HCT116 (cell line): Measurements from ENCODE around the gene MYEOV.

Experiments used
- ELF1 ChIP-seq: IDR thresholded peaks from 2 replicates; pipeline ENCODE4 v1.6.1; 2012; ENCODE audit warnings: low read depth, borderline replicate concordance
- YY1 ChIP-seq: IDR thresholded peaks from 2 replicates; pipeline ENCODE4 v1.6.1; 2011; ENCODE audit warnings: low read length, low read depth, moderate library complexity, mild to moderate bottlenecking; ENCODE audit not compliant: insufficient replicate concordance; ENCODE audit errors: extremely low read depth
- ZNF274 ChIP-seq: fragments of 200-500 bp; sonication (Bioruptor generic); IDR thresholded peaks from 2 replicates; pipeline ENCODE4 v1.6.1; 2014; ENCODE audit warnings: mild to moderate bottlenecking, low read depth, low read length, inconsistent platforms
- TF ChIP-seq, protein P1 (sequence below): IDR thresholded peaks from 2 replicates; pipeline ENCODE4 v1.6.1; 2012

DNA sequence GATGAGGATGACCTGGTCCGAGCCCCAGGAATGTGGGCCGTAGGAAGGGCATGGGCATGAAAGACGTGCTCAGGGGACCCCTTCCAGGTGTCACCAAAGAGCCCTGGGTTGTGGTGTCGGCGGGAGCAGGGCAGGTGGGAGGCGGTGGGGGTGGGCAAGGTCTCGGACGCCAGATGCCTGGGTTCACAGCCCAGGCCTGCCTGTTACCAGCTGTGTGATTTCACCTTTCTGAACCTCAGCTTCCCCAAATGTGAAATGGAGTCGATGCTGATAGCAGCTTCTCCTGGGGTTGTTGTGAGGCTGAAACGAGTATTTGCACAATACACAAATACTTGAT is 42.9 kb upstream of the MYEOV start:
- TF ChIP-seq, protein P1, sequence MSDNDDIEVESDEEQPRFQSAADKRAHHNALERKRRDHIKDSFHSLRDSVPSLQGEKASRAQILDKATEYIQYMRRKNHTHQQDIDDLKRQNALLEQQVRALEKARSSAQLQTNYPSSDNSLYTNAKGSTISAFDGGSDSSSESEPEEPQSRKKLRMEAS: no peak
- no peak for TF ChIP-seq ELF1
- no peak for TF ChIP-seq YY1
- no peak for TF ChIP-seq ZNF274
